ENCODE data around the gene ATP8A2. TPM values are rescaled to one million over a fixed set of nuclear protein-coding genes. Genes with fewer than 3 reads are reported as not detected.

The ATP8A2 gene
- total RNA-seq, 2 donors from 2014 or later: 0.23 to 6.1 TPM

DNA sequence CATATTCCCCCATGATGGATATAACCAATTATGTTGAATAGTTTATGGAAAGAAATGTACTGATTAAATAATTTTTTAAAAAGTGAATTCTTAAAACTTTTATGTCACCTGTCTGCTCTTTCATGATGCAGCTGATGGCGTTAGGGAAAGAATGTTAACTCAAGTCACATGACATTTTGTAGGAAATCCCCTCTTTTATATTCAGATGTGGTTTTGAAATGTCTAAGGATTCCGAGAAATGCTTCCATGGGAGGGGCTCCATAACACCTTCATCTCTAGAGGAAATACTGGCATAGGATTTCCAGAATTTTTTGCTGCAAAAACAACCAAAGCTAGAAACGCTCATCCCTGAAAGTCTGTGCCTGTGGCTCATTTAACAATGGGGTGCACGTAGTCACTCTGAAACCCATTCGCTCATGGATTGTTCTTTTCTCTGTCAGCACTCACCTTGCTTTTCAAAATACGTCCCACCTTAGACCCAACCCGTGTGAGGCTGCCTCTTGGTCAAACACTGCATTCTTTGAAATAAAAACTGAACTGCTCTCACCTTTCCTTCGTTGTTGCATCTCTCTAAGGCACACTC, 391.1 kb downstream of the ATP8A2 start:
- Histone ChIP-seq H3K4me1 (replicated peaks) (no peaks in the 10 kb centered on the region), H3K27ac (no peak overlapping the region), H3K27me3 (replicated peaks; ENCODE audit: insufficient read depth) (no peaks in the 10 kb centered on the region), H3K9me3 (no peaks in the 10 kb centered on the region), H3K4me3 (no peak overlapping the region), H3K36me3 (no peaks in the 10 kb centered on the region)
- intact Hi-C loops (cut with DNase I): no loop called here
- DNase-seq (ENCODE audit: low spot score): no peak
- TF ChIP-seq POLR2AphosphoS5 (IDR thresholded peaks at IDR 0.05): no peak
- TF ChIP-seq, protein P1, sequence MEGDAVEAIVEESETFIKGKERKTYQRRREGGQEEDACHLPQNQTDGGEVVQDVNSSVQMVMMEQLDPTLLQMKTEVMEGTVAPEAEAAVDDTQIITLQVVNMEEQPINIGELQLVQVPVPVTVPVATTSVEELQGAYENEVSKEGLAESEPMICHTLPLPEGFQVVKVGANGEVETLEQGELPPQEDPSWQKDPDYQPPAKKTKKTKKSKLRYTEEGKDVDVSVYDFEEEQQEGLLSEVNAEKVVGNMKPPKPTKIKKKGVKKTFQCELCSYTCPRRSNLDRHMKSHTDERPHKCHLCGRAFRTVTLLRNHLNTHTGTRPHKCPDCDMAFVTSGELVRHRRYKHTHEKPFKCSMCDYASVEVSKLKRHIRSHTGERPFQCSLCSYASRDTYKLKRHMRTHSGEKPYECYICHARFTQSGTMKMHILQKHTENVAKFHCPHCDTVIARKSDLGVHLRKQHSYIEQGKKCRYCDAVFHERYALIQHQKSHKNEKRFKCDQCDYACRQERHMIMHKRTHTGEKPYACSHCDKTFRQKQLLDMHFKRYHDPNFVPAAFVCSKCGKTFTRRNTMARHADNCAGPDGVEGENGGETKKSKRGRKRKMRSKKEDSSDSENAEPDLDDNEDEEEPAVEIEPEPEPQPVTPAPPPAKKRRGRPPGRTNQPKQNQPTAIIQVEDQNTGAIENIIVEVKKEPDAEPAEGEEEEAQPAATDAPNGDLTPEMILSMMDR (IDR thresholded peaks at IDR 0.05): no peak
- TF ChIP-seq POLR2A (IDR thresholded peaks at IDR 0.05): no peak
- 58% methylated on average over 8 of the region's 8 CpGs for WGBS

DNA sequence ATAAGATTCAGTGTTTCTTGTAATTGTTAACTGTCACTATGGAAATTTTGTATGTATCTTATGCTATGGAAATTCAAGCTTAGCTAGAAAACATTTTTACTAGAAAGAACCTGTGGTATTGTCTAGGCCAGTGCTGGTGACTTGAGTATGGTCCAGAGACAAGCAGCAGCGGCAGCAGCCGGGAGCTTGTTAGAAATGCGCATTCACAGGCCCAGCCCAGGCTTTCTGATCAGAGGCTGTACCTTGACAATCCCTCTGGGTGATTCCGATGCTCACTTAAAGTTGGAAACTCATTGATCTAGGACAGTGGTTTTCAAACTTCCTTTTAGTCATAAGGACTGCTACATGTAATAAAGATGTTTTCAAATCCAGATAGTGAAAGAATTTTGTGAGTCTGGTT, 392.6 kb downstream of the ATP8A2 start:
- Histone ChIP-seq H3K9me3 (no peaks in the 10 kb centered on the region), H3K36me3 (no peaks in the 10 kb centered on the region), H3K27ac (no peak overlapping the region), H3K4me3 (no peak overlapping the region), H3K4me1 (replicated peaks) (no peaks in the 10 kb centered on the region), H3K27me3 (replicated peaks; ENCODE audit: insufficient read depth) (no peaks in the 10 kb centered on the region)
- 92% methylated on average over 4 of the region's 4 CpGs for WGBS
- TF ChIP-seq, protein P1 (IDR thresholded peaks at IDR 0.05): no peak
- no peak for TF ChIP-seq POLR2A (IDR thresholded peaks at IDR 0.05)
- no peak for TF ChIP-seq POLR2AphosphoS5 (IDR thresholded peaks at IDR 0.05)
- no peak for DNase-seq (ENCODE audit: low spot score)
- intact Hi-C loops (cut with DNase I): no loop called here

DNA sequence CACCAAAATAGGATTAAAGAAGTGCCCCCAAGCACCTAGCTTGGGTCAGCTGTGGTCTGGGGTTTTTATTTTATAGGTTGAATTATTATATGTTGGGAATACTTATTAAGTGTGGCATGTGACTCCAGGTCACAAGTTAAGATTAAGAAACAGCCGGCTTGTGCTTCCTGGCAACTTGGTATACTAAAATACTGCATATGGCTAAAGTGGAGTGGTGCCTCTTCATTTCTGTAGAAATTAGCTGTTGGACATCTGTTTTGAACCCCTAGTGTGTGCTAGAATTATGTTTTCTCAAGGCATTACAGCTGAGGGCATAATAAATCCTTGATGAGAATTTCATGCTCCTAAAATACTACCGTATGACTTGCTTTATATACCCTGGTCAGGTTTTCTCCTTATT, 393.5 kb downstream of the ATP8A2 start:
- no peaks in the 10 kb centered on the region for H3K27me3 ChIP-seq (replicated peaks; ENCODE audit: insufficient read depth)
- intact Hi-C loops (cut with DNase I): no loop called here
- 98% methylated on average over 2 of the region's 2 CpGs for WGBS

DNA sequence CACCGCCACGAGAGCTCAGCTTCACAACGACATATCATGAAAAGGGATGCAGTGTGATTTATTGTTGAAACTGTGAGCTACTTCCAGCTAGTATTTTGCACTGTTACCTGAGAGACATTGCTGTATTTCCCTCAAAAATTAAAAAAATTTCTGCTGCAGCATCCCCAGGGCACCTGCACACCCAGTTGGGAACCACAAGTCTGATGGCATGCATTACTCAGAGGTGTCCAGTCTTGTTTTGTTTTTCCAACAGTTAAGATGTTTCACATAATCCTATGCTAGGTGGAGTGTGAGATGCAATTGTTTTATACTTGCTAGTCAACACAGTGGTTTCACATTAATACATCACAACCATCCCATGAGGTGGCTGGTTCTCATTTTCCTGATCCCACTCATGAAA, 394.8 kb downstream of the ATP8A2 start:
- Histone ChIP-seq H3K4me3 (no peak overlapping the region), H3K27ac (no peak overlapping the region), H3K4me1 (replicated peaks) (no peaks in the 10 kb centered on the region), H3K9me3 (no peaks in the 10 kb centered on the region), H3K27me3 (replicated peaks; ENCODE audit: insufficient read depth) (no peaks in the 10 kb centered on the region), H3K36me3 (no peaks in the 10 kb centered on the region)
- TF ChIP-seq, protein P1 (IDR thresholded peaks at IDR 0.05): no peak
- no peak for TF ChIP-seq POLR2AphosphoS5 (IDR thresholded peaks at IDR 0.05)
- TF ChIP-seq POLR2A (IDR thresholded peaks at IDR 0.05): no peak
- WGBS: 88% methylated on average over 3 of the region's 3 CpGs
- DNase-seq (ENCODE audit: low spot score): no peak
- intact Hi-C loops (cut with DNase I): no loop called here

More for the DNA sequence above, 393.5 kb downstream of the ATP8A2 start:
- H3K27ac ChIP-seq: no peak overlapping the region
- H3K4me1 ChIP-seq (replicated peaks): no peaks in the 10 kb centered on the region
- H3K4me3 ChIP-seq: no peak overlapping the region
- no peaks in the 10 kb centered on the region for H3K36me3 ChIP-seq
- no peak for DNase-seq (ENCODE audit: low spot score)
- H3K9me3 ChIP-seq: no peaks in the 10 kb centered on the region
- TF ChIP-seq, protein P1 (IDR thresholded peaks at IDR 0.05): no peak
- TF ChIP-seq POLR2A (IDR thresholded peaks at IDR 0.05): no peak
- TF ChIP-seq POLR2AphosphoS5 (IDR thresholded peaks at IDR 0.05): no peak

DNA sequence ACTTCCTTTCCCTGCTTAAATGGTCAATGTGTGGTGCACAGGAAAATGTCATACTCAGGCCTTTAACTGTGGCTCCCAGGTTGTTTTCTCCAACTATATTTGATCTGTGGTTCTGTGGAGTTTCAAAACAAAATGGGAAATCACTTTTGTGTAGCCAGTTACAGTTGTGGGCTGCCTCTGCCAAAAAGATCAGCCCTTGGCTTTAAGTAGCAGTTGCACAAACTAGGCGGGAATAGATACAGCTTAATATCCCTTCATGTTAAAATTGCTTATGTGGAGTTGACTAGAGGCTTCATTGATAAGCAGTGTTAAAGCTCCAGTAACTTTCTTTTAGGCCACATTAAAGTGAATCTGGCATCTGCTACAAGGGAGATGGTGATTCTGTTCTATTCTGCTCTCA, 395.2 kb downstream of the ATP8A2 start:
- 89% methylated on average over 1 of the region's 1 CpG for WGBS
- no peak overlapping the region for H3K4me3 ChIP-seq
- H3K4me1 ChIP-seq (replicated peaks): no peaks in the 10 kb centered on the region
- H3K9me3 ChIP-seq: no peaks in the 10 kb centered on the region
- H3K36me3 ChIP-seq: no peaks in the 10 kb centered on the region
- TF ChIP-seq POLR2A (IDR thresholded peaks at IDR 0.05) (no peak), POLR2AphosphoS5 (IDR thresholded peaks at IDR 0.05) (no peak)
- TF ChIP-seq, protein P1 (IDR thresholded peaks at IDR 0.05): no peak
- no peak for DNase-seq (ENCODE audit: low spot score)
- intact Hi-C loops (cut with DNase I): no loop called here
- H3K27me3 ChIP-seq (replicated peaks; ENCODE audit: insufficient read depth): no peaks in the 10 kb centered on the region
- H3K27ac ChIP-seq: no peak overlapping the region
